GM23338 (cell line): ENCODE measurements around the gene SLC25A34. TPM values are rescaled to one million over a fixed set of nuclear protein-coding genes. Genes with fewer than 3 reads are reported as not detected.

Source experiments
- ATAC-seq: fragments of 200-7000 bp; cut with Tn5 transposase; 3 replicates; pipeline ENCODE4 v1.9.1; 2020
- DNase-seq: peaks from one replicate; pipeline ENCODE4 v3.0.0-alpha.2; 2015; ENCODE audit warnings: low spot score
- H2AFZ ChIP-seq: fragments of 200-600 bp; sonication (generic); 2 replicates; pipeline ENCODE4 v1.8.0; 2016; ENCODE audit warnings: antibody characterized with exemption, mild to moderate bottlenecking, moderate library complexity
- H3F3A ChIP-seq: fragments of 200-600 bp; sonication (generic); replicated peaks from 2 replicates; pipeline ENCODE4 v1.8.0; 2017; ENCODE audit warnings: antibody characterized with exemption, mixed run types, low read depth
- H3K27ac ChIP-seq: fragments of 200-600 bp; sonication (generic); 2 replicates; pipeline ENCODE4 v1.6.1; 2016; ENCODE audit warnings: low read depth
- H3K27me3 ChIP-seq: fragments of 200-600 bp; sonication (generic); 2 replicates; pipeline ENCODE4 v1.8.0; 2016; ENCODE audit warnings: mild to moderate bottlenecking, mixed run types, moderate library complexity; ENCODE audit not compliant: insufficient read depth
- H3K36me3 ChIP-seq: fragments of 200-600 bp; sonication (generic); 2 replicates; pipeline ENCODE4 v1.8.0; 2016; ENCODE audit warnings: mild to moderate bottlenecking; ENCODE audit not compliant: insufficient read depth
- H3K4me1 ChIP-seq: fragments of 200-600 bp; sonication (generic); 2 replicates; pipeline ENCODE4 v1.8.0; 2016; ENCODE audit warnings: mild to moderate bottlenecking, moderate library complexity; ENCODE audit not compliant: insufficient read depth
- H3K4me2 ChIP-seq: fragments of 200-600 bp; sonication (generic); 2 replicates; pipeline ENCODE4 v1.7.1; 2017; ENCODE audit warnings: mixed run types
- H3K4me3 ChIP-seq: fragments of 200-600 bp; sonication (generic); 2 replicates; pipeline ENCODE4 v1.6.1; 2016; ENCODE audit warnings: mixed run types
- H3K79me2 ChIP-seq: fragments of 200-600 bp; sonication (generic); replicated peaks from 2 replicates; pipeline ENCODE4 v1.8.0; 2017; ENCODE audit warnings: mild to moderate bottlenecking; ENCODE audit not compliant: insufficient read depth
- H3K9me2 ChIP-seq: fragments of 200-600 bp; sonication (generic); 2 replicates; pipeline ENCODE4 v1.8.0; 2017; ENCODE audit not compliant: insufficient read depth
- H4K20me1 ChIP-seq: fragments of 200-600 bp; sonication (generic); replicated peaks from 2 replicates; pipeline ENCODE4 v1.8.0; 2017; ENCODE audit warnings: mild to moderate bottlenecking; ENCODE audit not compliant: insufficient read depth
- H3K27ac Mint-ChIP-seq: 2 replicates; pipeline ENCODE4 v1.8.0; 2020; ENCODE audit warnings: inconsistent platforms, mild to moderate bottlenecking, moderate library complexity, mixed read lengths
- H3K27me3 Mint-ChIP-seq: 3 replicates; pipeline ENCODE4 v1.8.0; 2022; ENCODE audit warnings: low read depth, mild to moderate bottlenecking, moderate library complexity, mixed read lengths, inconsistent platforms; ENCODE audit not compliant: insufficient read depth, poor library complexity
- H3K36me3 Mint-ChIP-seq: 3 replicates; pipeline ENCODE4 v1.8.0; 2021; ENCODE audit warnings: low read depth, mild to moderate bottlenecking, inconsistent platforms, moderate library complexity, mixed read lengths
- H3K4me1 Mint-ChIP-seq: 3 replicates; pipeline ENCODE4 v1.8.0; 2020; ENCODE audit warnings: mild to moderate bottlenecking, inconsistent platforms, mixed read lengths
- H3K4me3 Mint-ChIP-seq: 3 replicates; pipeline ENCODE4 v1.8.0; 2021; ENCODE audit warnings: moderate library complexity, mild to moderate bottlenecking, inconsistent platforms, mixed read lengths
- H3K9me3 Mint-ChIP-seq: 3 replicates; pipeline ENCODE4 v1.8.0; 2020; ENCODE audit warnings: moderate library complexity, mild to moderate bottlenecking, inconsistent platforms, mixed read lengths
- CREB1 ChIP-seq: fragments of 250-450 bp; sonication (Bioruptor Pico); IDR thresholded peaks from 2 replicates; pipeline ENCODE4 v1.5.0; 2020; ENCODE audit warnings: low read depth, mild to moderate bottlenecking, moderate library complexity
- EZH2 ChIP-seq: fragments of 200-600 bp; sonication (generic); IDR thresholded peaks from one replicate; pipeline ENCODE4 v1.8.0; 2017; ENCODE audit warnings: antibody characterized with exemption, mild to moderate bottlenecking, low read depth; ENCODE audit not compliant: unreplicated experiment
- EZH2phosphoT487 ChIP-seq: fragments of 200-600 bp; sonication (generic); IDR thresholded peaks from one replicate; pipeline ENCODE4 v1.8.1; 2018; ENCODE audit warnings: antibody characterized with exemption; ENCODE audit not compliant: unreplicated experiment
- JUNB ChIP-seq: IDR thresholded peaks from one replicate; pipeline ENCODE4 v1.6.1; 2016; ENCODE audit warnings: antibody characterized with exemption; ENCODE audit not compliant: unreplicated experiment
- NANOG ChIP-seq: IDR thresholded peaks from 2 replicates; pipeline ENCODE4 v1.6.1; 2016; ENCODE audit warnings: antibody characterized with exemption, borderline replicate concordance
- POLR2AphosphoS5 ChIP-seq: IDR thresholded peaks from 2 replicates; pipeline ENCODE4 v1.6.1; 2016; ENCODE audit warnings: antibody characterized with exemption, low read depth
- REST ChIP-seq: IDR thresholded peaks from one replicate; pipeline ENCODE4 v1.6.1; 2018; ENCODE audit warnings: antibody characterized with exemption; ENCODE audit not compliant: unreplicated experiment
- STAT1 ChIP-seq: IDR thresholded peaks from one replicate; pipeline ENCODE4 v1.6.1; 2016; ENCODE audit warnings: antibody characterized with exemption; ENCODE audit not compliant: unreplicated experiment
- ZNF114 ChIP-seq: fragments of 250-450 bp; sonication (Bioruptor Pico); IDR thresholded peaks from 2 replicates; pipeline ENCODE4 v1.5.0; 2020; ENCODE audit warnings: mild to moderate bottlenecking, moderate library complexity
- ZNF331 ChIP-seq: fragments of 250-450 bp; sonication (Bioruptor Pico); IDR thresholded peaks from 2 replicates; pipeline ENCODE4 v1.5.0; 2020; ENCODE audit warnings: low read depth, mild to moderate bottlenecking, moderate library complexity
- polyA plus RNA-seq: library from polyadenylated mRNA; unstranded; fragments of >200 nt; fragmentation: Nextera tagmentation; extraction: Ambion mirVana; gene quantifications from 2 replicates; pipeline ENCODE4 v1.2.1, GENCODE V29; 2016
- total RNA-seq: library from RNA; depleted of rRNA; stranded (reverse); fragments of >200 nt; shearing (Covaris generic); gene quantifications from 2 replicates; pipeline ENCODE4 v1.2.3, GENCODE V29; 2014
- TF ChIP-seq, protein P1 (sequence below), 2 experiments: fragments of 200-600 bp in 1 of 2; sonication (generic) in 1 of 2; conservative IDR thresholded peaks; 2 replicates each; pipeline versions ENCODE4 v1.5.1 to v1.6.1; 2016 to 2017; ENCODE audit warnings: antibody characterized with exemption in 2 of 2, low read depth in 2 of 2, mild to moderate bottlenecking in 2 of 2, moderate library complexity in 1 of 2
- TF ChIP-seq, protein P2 (sequence below): IDR thresholded peaks from 2 replicates; pipeline ENCODE4 v1.6.1; 2016; ENCODE audit warnings: antibody characterized with exemption

SLC25A34 gene
- total and polyA plus RNA-seq, 2 experiments from 2014 or later, result 0.11 to 3.5 TPM

DNA sequence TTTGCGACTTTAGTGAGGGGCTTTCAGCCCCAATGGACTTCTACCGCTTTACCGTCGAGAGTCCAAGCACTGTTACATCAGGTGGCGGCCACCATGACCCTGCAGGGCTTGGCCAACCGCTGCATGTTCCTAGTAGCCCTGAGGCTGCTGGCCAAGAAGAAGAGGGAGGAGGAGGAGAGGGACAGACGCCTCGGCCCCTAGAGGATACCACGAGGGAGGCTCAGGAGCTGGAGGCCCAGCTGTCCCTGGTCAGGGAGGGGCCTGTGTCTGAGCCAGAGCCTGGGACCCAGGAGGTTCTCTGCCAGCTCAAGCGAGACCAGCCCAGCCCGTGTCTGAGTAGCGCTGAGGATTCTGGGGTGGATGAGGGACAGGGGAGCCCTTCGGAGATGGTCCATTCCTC lies 8.6 kb upstream of the SLC25A34 start:
- DNase-seq (no peak), ATAC-seq (no peak)
- H3K9me2 ChIP-seq, result no peaks in the 10 kb centered on the region
- no peak overlapping the region; the same call in 2 of the 3 replicates for H3K4me3 Mint-ChIP-seq
- H3K27me3 ChIP-seq, result no peaks in the 10 kb centered on the region
- H3K4me1 Mint-ChIP-seq, result no peaks in the 10 kb centered on the region
- TF ChIP-seq EZH2, result no peak
- TF ChIP-seq ZNF331 (CRISPR knock-in tag), result no peak
- TF ChIP-seq POLR2AphosphoS5, result no peak
- TF ChIP-seq, protein P1, sequence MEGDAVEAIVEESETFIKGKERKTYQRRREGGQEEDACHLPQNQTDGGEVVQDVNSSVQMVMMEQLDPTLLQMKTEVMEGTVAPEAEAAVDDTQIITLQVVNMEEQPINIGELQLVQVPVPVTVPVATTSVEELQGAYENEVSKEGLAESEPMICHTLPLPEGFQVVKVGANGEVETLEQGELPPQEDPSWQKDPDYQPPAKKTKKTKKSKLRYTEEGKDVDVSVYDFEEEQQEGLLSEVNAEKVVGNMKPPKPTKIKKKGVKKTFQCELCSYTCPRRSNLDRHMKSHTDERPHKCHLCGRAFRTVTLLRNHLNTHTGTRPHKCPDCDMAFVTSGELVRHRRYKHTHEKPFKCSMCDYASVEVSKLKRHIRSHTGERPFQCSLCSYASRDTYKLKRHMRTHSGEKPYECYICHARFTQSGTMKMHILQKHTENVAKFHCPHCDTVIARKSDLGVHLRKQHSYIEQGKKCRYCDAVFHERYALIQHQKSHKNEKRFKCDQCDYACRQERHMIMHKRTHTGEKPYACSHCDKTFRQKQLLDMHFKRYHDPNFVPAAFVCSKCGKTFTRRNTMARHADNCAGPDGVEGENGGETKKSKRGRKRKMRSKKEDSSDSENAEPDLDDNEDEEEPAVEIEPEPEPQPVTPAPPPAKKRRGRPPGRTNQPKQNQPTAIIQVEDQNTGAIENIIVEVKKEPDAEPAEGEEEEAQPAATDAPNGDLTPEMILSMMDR (conservative IDR thresholded peaks at IDR 0.05; ENCODE audit: low read depth in 2 of 2), result no peak
- TF ChIP-seq, protein P2, sequence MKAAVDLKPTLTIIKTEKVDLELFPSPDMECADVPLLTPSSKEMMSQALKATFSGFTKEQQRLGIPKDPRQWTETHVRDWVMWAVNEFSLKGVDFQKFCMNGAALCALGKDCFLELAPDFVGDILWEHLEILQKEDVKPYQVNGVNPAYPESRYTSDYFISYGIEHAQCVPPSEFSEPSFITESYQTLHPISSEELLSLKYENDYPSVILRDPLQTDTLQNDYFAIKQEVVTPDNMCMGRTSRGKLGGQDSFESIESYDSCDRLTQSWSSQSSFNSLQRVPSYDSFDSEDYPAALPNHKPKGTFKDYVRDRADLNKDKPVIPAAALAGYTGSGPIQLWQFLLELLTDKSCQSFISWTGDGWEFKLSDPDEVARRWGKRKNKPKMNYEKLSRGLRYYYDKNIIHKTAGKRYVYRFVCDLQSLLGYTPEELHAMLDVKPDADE, result no peak
- no peak for TF ChIP-seq ZNF114 (CRISPR knock-in tag)
- no peak for TF ChIP-seq JUNB
- no peak for TF ChIP-seq CREB1 (CRISPR knock-in tag)
- no peak for TF ChIP-seq STAT1
- no peak overlapping the region for H3K4me2 ChIP-seq
- H3K4me3 ChIP-seq, result no peak overlapping the region
- H3K27ac ChIP-seq, result no peak overlapping the region
- H3K9me3 Mint-ChIP-seq, result no peaks in the 10 kb centered on the region
- no peaks in the 10 kb centered on the region for H3F3A ChIP-seq
- H2AFZ ChIP-seq, result no peak overlapping the region
- H4K20me1 ChIP-seq, result no peaks in the 10 kb centered on the region
- H3K36me3 ChIP-seq, result no peaks in the 10 kb centered on the region
- peaks cover 8% of the 10 kb centered on the region for H3K27me3 Mint-ChIP-seq
- H3K27ac Mint-ChIP-seq, result 0 out of 2 replicates have a peak overlapping the region, but pooled peaks have one; percentile 67
- peaks cover 29% of the 10 kb centered on the region for H3K36me3 Mint-ChIP-seq
- no peaks in the 10 kb centered on the region for H3K79me2 ChIP-seq
- H3K4me1 ChIP-seq, result no peaks in the 10 kb centered on the region

- Mint-ChIP-seq H3K27ac (no peak overlapping the region), H3K27me3 (peaks cover 8% of the 10 kb centered on the region), H3K9me3 (no peaks in the 10 kb centered on the region), H3K4me3 (no peak overlapping the region), H3K4me1 (no peaks in the 10 kb centered on the region), H3K36me3 (peaks cover 32% of the 10 kb centered on the region)
- H3K4me2 ChIP-seq, result no peak overlapping the region
- no peaks in the 10 kb centered on the region for H3K27me3 ChIP-seq
- H2AFZ ChIP-seq, result no peak overlapping the region
- ATAC-seq, result no peak
- no peaks in the 10 kb centered on the region for H3K4me1 ChIP-seq
- no peaks in the 10 kb centered on the region for H3F3A ChIP-seq
- no peaks in the 10 kb centered on the region for H3K9me2 ChIP-seq
- no peak overlapping the region for H3K4me3 ChIP-seq
- no peak for DNase-seq
- no peaks in the 10 kb centered on the region for H3K79me2 ChIP-seq
- no peak overlapping the region for H3K27ac ChIP-seq
- H4K20me1 ChIP-seq, result no peaks in the 10 kb centered on the region
- H3K36me3 ChIP-seq, result no peaks in the 10 kb centered on the region
- TF ChIP-seq REST (no peak), EZH2 (no peak), EZH2phosphoT487 (no peak), JUNB (no peak), POLR2AphosphoS5 (no peak), ZNF114 (CRISPR knock-in tag) (no peak), NANOG (no peak), STAT1 (no peak), CREB1 (CRISPR knock-in tag) (no peak)
- TF ChIP-seq, protein P1 (conservative IDR thresholded peaks at IDR 0.05; ENCODE audit: low read depth in 2 of 2), result no peak
- TF ChIP-seq, protein P2, result no peak
Observed at GRCh38 chr1:15727866-15728534, 8.1 kb upstream of the SLC25A34 start.
